Spinal cord (tissue), 10 donors: ENCODE data around the gene DGKE. TPM values are rescaled to one million over a fixed set of nuclear protein-coding genes. Genes with fewer than 3 reads are reported as not detected.

Experiments used
- DNase-seq, 6 donors: peaks; one replicate each; pipeline versions ENCODE4 v3.0.0 to v3.0.0-alpha.2; 2013 to 2015; ENCODE audit warnings: low spot score in 6 of 6, low read depth in 4 of 6
- H3K27ac ChIP-seq: one replicate; pipeline ENCODE4 v1.5.1; 2013; ENCODE audit warnings: low read depth, low read length, control low read depth
- H3K27me3 ChIP-seq: one replicate; pipeline ENCODE4 v1.6.1; 2013; ENCODE audit warnings: low read length; ENCODE audit not compliant: control insufficient read depth, insufficient read depth
- H3K36me3 ChIP-seq: one replicate; pipeline ENCODE4 v1.6.1; 2013; ENCODE audit warnings: low read length; ENCODE audit not compliant: control insufficient read depth, insufficient read depth
- H3K4me1 ChIP-seq: one replicate; pipeline ENCODE4 v1.6.1; 2013; ENCODE audit warnings: low read length; ENCODE audit not compliant: control insufficient read depth, insufficient read depth
- H3K4me3 ChIP-seq: one replicate; pipeline ENCODE4 v1.5.1; 2013; ENCODE audit warnings: low read depth, low read length, control low read depth
- H3K9me3 ChIP-seq: one replicate; pipeline ENCODE4 v1.6.1; 2013; ENCODE audit warnings: low read length; ENCODE audit not compliant: control insufficient read depth, insufficient read depth
- WGBS: methylation state at CpG from one replicate; pipeline ENCODE4 v1.1.5; 2013; ENCODE audit warnings: missing lambda C conversion rate; ENCODE audit not compliant: insufficient coverage; 5-methylcytosine and 5-hydroxymethylcytosine counted together
- polyA plus RNA-seq, 2 donors: library from polyadenylated mRNA; unstranded; fragments of 120-200 nt; gene quantifications; one replicate each; pipeline ENCODE4 v1.2.1, GENCODE V29; 2013; ENCODE audit not compliant: insufficient read length in 2 of 2
- total RNA-seq, 2 donors: library from RNA; depleted of rRNA in 1 of 2; stranded (reverse); fragments of 120-200 nt in 1 of 2; fragments of >200 nt in 1 of 2; gene quantifications; one replicate each; pipeline versions ENCODE4 v1.2.3 to v1.2.4, GENCODE V29; 2013 to 2014
- donor health status: healthy.

The DGKE gene
- total and polyA plus RNA-seq, 4 donors = 11.0 to 38.1 (median 11.7) TPM

GRCh38 chr17:56903560-56903959 lies 69.6 kb downstream of the DGKE start:
- Histone ChIP-seq H3K27me3 (no peaks in the 10 kb centered on the region), H3K4me3 (no peak overlapping the region), H3K4me1 (no peaks in the 10 kb centered on the region), H3K36me3 (peaks cover 29% of the 10 kb centered on the region), H3K9me3 (peaks cover 1% of the 10 kb centered on the region), H3K27ac (no peak overlapping the region)
- WGBS = 100% methylated on average over 1 of the region's 5 CpGs
- DNase-seq = no peak

GRCh38 chr17:56908001-56908542 lies 74.1 kb downstream of the DGKE start:
- WGBS = 90% methylated on average over 6 of the region's 9 CpGs
- H3K4me3 ChIP-seq = no peak overlapping the region
- peaks cover 4% of the 10 kb centered on the region for H3K4me1 ChIP-seq
- no peak overlapping the region for H3K27ac ChIP-seq
- DNase-seq = no peak
- peaks cover under 1% of the 10 kb centered on the region for H3K27me3 ChIP-seq
- peaks cover 11% of the 10 kb centered on the region for H3K36me3 ChIP-seq
- peaks cover 1% of the 10 kb centered on the region for H3K9me3 ChIP-seq

DNA sequence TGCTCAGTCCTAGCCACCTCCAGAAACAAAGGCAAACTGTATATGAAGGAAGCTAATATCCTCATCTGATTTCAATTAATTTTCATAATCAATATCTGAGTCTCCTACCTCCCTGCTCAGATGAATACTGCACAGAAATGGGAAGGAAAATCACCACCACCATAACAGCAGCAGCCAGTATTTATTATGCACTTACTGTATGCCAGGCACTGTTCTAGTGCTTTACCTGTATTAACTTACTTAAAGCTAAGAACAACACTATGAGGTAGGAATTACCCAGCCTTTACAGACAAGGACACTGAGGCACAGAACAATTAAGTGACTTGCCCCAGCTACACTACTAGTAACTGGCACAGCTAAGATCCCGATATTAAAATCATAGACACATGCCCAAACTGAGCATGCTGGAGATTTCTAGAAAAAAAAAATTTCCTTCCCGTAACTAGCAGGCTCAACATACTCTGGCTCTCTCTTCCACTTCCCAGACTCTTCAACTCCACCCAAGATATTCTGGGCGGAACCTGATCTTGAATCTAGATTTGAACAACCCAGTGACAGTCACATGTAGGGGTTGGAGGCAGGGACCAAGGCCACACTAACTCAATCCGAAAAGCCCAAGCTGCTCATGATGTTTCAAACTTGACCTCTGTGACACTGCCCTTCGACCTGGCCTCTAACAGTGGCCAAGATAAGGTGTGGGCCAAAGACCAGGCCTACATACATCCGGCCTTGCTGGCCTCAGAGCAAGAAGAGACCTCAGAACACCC lies 76.0 kb downstream of the DGKE start:
- peaks cover 12% of the 10 kb centered on the region for H3K4me1 ChIP-seq
- WGBS = 93% methylated on average over 5 of the region's 6 CpGs
- no peaks in the 10 kb centered on the region for H3K9me3 ChIP-seq
- H3K36me3 ChIP-seq = peaks cover 8% of the 10 kb centered on the region
- H3K4me3 ChIP-seq = no peak overlapping the region
- no peak overlapping the region for H3K27ac ChIP-seq
- DNase-seq = no peak
- peaks cover 4% of the 10 kb centered on the region for H3K27me3 ChIP-seq

GRCh38 chr17:56910509-56911235 lies 76.7 kb downstream of the DGKE start:
- 79% methylated on average over 7 of the region's 7 CpGs for WGBS
- no peak for DNase-seq
- Histone ChIP-seq H3K4me3 (no peak overlapping the region), H3K9me3 (no peaks in the 10 kb centered on the region), H3K4me1 (peaks cover 12% of the 10 kb centered on the region), H3K27me3 (peaks cover 4% of the 10 kb centered on the region), H3K36me3 (peaks cover 8% of the 10 kb centered on the region), H3K27ac (no peak overlapping the region)

- Histone ChIP-seq H3K27me3 (peaks cover 4% of the 10 kb centered on the region), H3K4me3 (peak overlapping the region; percentile 84), H3K9me3 (no peaks in the 10 kb centered on the region), H3K36me3 (peaks cover 4% of the 10 kb centered on the region), H3K27ac (no peak overlapping the region), H3K4me1 (peaks cover 12% of the 10 kb centered on the region)
- DNase-seq = no peak
- WGBS = 92% methylated on average over 18 of the region's 21 CpGs
These were observed 78.4 kb downstream of the DGKE start for GRCh38 chr17:56912105-56912999.

GRCh38 chr17:56913000-56913311 lies 79.0 kb downstream of the DGKE start:
- Histone ChIP-seq H3K27ac (no peak overlapping the region), H3K4me1 (peaks cover 12% of the 10 kb centered on the region), H3K36me3 (peaks cover 4% of the 10 kb centered on the region), H3K27me3 (peaks cover 4% of the 10 kb centered on the region), H3K9me3 (peaks cover 2% of the 10 kb centered on the region), H3K4me3 (peak overlapping the region; percentile 84)
- no peak for DNase-seq
- 10% methylated on average over 2 of the region's 7 CpGs for WGBS

DNA sequence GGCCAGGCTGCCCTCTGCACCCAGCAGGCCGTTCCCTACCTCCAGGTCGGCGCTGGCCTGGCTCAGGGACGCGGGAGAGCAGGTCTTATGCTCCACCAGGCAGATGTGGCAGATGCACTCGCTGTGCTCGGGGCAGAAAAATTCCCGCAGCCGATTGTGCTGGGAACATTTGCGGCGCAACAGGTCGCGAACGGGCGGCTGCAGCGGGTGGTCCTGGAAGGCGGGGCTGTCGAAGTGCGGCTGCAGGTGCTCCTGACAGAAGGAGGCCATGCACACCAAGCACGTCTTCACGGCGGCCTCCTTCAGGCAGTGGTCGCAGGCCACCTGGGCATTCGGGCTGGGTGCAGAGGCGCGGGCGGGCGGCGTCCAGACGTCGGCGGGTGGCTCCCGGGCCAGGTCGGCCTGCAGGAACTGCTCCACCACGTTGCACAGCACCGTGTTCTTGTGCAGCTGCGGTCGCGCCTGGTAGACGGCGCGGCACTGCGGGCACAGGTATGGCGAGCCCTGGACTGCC lies 79.5 kb downstream of the DGKE start:
- peak in 2 of 6 donors; percentile 13 to 26 for DNase-seq
- H3K9me3 ChIP-seq = peaks cover 2% of the 10 kb centered on the region
- peaks cover 4% of the 10 kb centered on the region for H3K27me3 ChIP-seq
- 5% methylated on average over 44 of the region's 44 CpGs for WGBS
- peaks cover 12% of the 10 kb centered on the region for H3K4me1 ChIP-seq
- H3K27ac ChIP-seq = no peak overlapping the region
- H3K4me3 ChIP-seq = peak overlapping the region; percentile 84
- peaks cover under 1% of the 10 kb centered on the region for H3K36me3 ChIP-seq

- peaks cover 12% of the 10 kb centered on the region for H3K4me1 ChIP-seq
- H3K27me3 ChIP-seq = peaks cover 4% of the 10 kb centered on the region
- under 1% methylated on average over 57 of the region's 58 CpGs for WGBS
- DNase-seq = peak; percentile 40 to 92 (median 62)
- H3K36me3 ChIP-seq = no peaks in the 10 kb centered on the region
- peak within 1 kb of the TSS; percentile 84 for H3K4me3 ChIP-seq
- H3K9me3 ChIP-seq = peaks cover 2% of the 10 kb centered on the region
- H3K27ac ChIP-seq = no peak within 1 kb of the TSS
These were observed 80.1 kb downstream of the DGKE start, which contains the start of gene TRIM25 for GRCh38 chr17:56913867-56914580. Gene TRIM25, minus strand, starts transcription at chr17:56914049. Its CDS starts 61 bp downstream, at chr17:56913988.
